GM19467 (cell line): Measurements from ENCODE around the gene METTL23.
A peak's percentile ranks its signal among the peaks of the same experiment; 100 is the strongest.
"Not testable (repeated sequence)": the region's sequence is repeated elsewhere in the genome, so short reads cannot be mapped to it uniquely, and the experiment has no call there.

ENCODE experiments used
- ATAC-seq: cut with Tn5 transposase; IDR thresholded peaks from one replicate; pipeline ENCODE4 v1.9.1; 2021; ENCODE audit warnings: mild to moderate bottlenecking, moderate library complexity; ENCODE audit not compliant: unreplicated experiment

Gene METTL23

DNA sequence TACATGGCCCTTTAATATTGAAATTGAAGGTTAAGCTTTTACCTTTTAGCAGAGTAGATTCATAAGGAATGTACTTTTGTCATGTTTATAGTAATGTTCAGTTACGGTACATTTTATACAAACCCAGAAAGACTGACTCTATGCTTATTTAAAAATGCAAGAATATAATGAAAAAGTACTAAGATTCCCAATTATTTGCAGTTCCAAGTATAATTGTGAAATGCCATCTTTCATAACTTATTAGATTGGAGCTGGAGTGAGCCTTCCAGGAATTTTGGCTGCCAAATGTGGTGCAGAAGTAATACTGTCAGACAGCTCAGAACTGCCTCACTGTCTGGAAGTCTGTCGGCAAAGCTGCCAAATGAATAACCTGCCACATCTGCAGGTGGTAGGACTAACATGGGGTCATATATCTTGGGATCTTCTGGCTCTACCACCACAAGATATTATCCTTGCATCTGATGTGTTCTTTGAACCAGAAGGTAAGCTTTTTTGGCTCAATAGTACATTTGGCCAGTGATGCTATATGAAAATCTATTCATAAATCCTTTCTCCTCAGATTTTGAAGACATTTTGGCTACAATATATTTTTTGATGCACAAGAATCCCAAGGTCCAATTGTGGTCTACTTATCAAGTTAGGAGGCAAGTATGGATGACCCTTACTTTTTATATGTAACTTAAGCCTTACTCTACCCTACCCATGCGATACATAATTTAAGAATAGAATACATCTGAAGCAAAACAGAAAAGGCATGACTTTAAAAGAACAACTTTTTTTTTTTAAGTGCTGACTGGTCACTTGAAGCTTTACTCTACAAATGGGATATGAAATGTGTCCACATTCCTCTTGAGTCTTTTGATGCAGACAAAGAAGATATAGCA, 6.3 kb downstream of the METTL23 start:
- ATAC-seq, result no peak

- no peak for ATAC-seq
Observed at GRCh38 chr17:76733618-76733957, 6.9 kb downstream of the METTL23 start.

DNA sequence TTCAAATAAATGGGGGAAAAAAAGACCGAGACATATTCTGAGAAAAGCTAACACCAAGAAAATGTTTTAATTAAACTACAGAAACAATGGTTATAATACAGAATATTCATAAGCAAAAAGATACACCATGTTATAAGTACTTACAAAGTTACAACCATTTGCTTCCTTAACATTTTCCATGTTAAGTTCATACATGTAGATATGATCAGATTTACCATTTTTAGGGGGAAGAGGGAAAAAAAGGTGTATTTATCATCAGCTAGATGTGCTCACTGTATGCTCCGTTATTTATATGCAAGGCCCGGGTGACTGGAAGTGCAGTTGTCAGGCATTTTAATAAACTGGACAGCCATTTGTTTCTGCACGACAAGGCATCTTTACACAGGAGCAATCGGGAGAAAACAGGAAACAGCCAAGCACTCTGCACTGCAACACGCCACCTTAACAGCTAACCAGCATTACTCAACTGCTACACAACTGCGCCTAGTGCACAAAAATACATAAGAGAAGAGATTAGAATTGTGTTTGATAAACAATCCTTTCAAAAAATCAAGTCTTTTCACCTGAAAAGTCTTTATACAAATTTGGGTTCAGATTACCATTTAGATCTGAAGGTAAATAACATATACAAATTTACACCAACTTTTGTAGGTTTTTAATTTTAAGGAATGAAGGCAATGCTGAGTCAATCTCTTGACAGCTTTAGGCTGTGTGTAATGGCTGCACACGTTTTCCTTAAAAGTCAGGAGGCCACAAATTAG, 7.6 kb downstream of the METTL23 start:
- ATAC-seq, result no peak

DNA sequence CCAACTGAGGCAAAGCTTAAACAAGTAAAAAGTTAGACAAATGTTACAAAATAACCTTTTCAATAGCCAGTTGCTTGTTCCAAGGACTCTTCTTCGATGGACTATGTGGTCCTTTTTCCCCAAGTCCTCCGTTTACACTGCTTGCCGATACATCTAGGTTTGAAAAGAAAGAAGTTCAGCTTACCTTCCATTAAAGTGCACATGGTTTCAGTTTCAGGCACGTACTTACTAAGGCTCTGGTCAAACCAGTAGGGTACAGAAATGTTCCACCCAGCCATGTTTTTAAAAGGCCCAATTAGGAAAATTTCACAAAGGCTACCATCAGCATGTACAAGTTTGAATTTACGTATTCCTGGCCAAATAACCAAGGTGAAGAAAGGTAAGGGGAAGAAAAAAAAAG, 8.4 kb downstream of the METTL23 start:
- no peak for ATAC-seq

DNA sequence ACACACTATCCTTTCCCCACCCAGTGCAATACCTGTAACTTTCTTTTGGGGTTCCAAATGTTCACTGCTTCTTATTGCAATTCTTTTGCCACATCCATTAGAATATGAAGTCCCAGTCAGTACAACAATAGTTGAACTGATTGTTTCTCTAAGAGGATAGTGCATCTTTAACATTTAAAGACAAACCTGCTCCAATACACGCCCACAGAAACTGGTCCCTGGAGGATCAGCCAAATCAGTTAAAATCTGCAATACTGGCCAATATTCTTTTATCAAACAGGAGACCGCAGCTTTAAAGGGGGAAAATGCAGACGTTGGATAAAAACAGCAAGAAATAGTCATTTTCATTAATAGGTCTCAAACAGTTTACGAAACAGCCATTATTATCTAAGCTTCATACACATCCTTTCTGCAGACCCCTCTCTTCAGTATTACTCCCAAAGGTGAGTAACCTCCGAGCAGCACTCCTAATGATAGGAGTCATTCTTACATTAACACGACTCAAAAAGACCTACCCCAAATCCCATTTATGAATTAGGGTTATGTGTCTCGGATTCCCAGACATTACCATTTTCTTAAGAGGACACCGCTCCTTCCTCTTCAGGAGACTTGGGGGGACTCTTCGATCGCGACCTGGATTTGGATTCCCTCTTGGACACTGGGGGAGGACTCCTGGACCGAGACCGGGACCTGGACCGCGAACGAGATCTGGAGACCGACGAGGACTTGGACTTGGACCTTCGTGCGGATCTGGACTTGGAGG, 9.1 kb downstream of the METTL23 start:
- ATAC-seq, result no peak

- peak; percentile 12 for ATAC-seq
Observed at GRCh38 chr17:76736349-76737081, 9.9 kb downstream of the METTL23 start.

DNA sequence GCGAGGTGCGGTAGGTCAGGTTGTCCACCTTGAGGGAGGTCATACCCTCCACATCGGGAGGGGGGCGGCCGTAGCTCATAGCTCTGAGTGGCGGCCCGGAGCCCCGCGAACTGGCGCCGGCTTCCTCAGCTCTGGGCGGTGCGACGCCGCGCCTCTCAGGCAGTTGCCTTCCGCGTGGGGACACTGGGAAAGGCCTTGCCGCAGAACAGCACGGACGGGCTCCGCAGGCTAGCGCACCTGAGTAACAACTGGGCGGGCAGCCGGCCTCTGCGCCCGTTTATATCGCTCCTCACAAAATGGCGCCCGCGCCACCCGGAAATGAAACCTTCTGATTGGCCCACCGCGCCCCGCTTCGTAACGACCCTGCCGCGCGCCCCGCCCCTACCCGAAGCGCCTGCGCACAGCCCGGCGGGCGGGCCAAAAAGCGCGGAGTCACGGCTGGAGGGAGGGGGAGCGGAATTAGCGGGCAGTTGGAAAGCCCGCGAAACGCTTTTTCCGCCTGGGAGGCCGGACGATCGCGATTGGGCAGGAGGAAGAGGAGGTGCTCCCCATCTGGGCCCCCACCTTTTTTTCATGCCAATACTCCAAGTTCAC, 10.5 kb downstream of the METTL23 start, which contains the start of gene SRSF2:
TSS of gene SRSF2 (minus strand) at position 250 of the 594 bp plus-strand sequence. CDS start at position 79, 171 bp downstream.
- peak; percentile 66 for ATAC-seq

DNA sequence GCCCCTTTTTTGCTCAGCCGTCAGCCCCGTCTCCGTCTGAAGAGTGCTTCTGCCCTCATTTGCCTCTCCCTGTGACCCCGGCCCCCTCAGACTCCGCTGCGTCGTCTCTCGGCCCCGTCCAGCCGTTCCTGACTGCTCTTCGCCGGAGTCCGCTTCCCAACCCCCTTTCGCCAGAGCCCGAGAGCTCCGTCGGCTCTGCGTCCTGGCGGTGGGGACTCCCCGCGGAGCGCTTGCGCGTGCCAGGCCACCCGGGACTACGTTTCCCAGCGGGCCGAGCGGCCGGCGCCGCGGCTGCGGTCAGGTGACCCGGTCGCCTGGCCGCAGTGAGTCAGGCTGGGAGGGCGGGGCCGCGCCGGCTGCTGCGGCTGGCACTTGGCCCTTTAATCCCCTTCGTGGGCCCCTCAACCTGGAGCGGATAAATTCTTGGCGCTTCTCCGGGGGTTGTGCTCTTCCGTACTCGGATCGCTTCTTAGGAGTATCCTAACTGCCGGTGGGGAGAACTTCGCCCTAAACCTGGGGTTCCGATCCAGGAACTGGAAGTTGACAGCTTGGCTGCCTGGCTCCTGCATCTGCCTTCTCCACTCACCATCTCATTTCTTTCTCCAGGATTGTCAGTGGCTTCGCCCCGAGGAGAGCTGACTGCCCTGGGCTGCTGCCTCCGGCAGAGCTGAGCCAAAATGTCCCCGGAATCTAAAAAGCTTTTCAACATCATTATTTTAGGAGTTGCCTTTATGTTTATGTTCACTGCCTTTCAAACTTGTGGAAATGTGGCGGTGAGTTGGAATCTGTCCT, 11.2 kb downstream of the METTL23 start, which contains the start of gene MFSD11:
TSS of gene MFSD11 (plus strand) at position 444 of the 792 bp plus-strand sequence. CDS start at position 678, 234 bp downstream.
- peak; percentile 51 for ATAC-seq

GRCh38 chr17:76738468-76738850, 11.8 kb downstream of the METTL23 start:
- ATAC-seq, result no peak

GRCh38 chr17:76739568-76740115, 13.0 kb downstream of the METTL23 start:
- ATAC-seq, result not testable (repeated sequence)

GRCh38 chr17:76740329-76741118, 13.9 kb downstream of the METTL23 start:
- no peak for ATAC-seq

- ATAC-seq, result no peak
Observed at GRCh38 chr17:76742958-76743357, 16.3 kb downstream of the METTL23 start.

DNA sequence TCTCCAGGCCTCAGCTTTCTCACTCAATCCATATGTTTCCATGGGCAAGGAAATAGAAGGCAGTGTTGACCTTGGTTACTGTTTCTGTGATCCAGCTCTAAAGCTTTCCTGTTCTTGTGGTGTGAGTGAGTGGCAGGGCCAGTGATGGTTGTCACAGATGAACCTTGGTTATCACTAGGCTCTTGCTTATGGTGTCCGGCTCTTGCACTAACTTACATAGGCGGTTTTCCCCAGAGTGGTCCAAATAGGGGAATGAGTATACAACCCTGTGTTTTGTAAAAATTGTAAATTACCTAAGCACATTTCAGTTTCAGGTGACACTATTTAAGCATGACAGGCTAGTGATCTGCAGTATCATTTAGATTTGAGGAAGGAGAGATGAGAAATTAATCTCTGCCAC, 18.1 kb downstream of the METTL23 start:
- no peak for ATAC-seq

GRCh38 chr17:76745785-76746184, 19.1 kb downstream of the METTL23 start:
- not testable (repeated sequence) for ATAC-seq

DNA sequence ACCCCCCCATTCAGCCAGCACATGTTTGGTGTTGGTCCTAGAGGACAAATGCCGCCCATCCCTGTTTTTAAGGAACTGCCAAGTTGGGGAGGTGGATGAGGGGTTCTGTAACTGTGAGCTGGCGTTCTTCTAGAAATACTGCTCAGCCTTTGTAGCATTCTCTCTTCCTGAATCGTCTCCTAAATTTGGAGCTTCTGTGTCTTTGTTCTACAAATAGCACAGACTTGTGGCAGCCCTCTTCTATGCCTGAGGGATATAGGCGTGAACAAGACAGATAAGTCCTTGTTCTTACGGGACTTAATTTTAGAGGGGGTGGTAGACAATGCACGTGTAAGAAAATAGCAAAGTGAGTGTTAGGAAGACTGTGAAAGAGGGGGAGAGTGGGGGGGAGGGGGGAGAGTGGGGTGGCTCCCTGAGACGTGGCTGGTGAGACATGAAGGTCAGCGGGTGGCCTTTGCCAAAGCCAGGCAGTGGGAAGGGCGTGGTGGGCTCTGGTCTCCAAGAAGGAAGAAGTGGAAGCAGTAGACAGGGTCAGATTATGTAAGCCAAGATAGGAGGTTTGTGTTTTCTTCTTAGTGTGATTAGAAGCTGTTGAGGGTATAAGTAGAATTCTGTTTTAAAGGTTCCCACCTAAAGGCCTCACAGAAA, 21.2 kb downstream of the METTL23 start:
- ATAC-seq, result no peak

DNA sequence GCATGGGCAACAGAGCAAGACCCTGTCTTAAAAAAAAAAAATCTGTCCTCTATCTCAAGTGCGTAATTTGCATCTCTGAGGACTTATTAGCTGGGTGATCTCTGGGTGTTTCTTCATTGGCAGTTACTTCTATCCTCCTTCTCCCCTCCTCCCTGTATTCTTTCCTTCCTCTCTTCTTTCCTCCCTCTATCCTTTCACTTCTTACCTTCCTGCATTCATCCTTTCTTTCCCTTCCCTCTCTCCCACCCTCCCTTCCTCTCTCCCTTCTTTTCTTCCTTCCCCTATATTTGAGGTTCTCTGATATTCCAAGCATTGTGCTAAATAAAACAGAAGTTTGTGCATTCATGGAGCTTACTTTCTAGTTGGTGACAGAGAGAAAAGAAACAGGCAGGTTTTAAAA, 22.0 kb downstream of the METTL23 start:
- no peak for ATAC-seq

DNA sequence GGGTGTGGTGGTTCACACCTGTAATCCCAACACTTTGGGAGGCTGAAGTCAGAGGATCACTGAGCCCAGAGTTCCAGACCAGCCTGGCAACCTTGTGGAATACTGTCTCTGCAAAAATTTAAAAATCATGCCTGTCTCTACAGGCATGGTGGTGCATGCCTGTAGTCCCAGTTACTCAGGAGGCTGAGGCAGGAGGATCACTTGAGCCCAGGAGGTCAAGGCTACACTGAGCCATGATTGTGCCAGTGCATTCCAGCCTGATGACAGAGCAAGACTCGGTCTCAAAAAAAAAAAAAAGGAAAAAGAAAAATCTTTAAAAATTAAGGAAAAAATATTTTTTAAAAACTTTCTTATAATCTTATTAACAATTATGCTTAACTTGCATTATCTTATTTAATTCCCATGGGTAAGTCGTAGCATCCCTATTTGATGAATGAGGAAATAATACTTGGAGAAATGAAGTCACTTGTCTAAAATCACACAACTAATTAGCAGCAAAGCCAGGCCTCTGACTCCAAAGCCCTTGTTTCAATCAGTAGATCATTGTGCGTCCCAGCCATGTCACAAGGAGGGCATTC, 24.9 kb downstream of the METTL23 start:
- ATAC-seq, result no peak
